NCI-H510A treated with DMSO at 0.1 percent for 48 hours (cell line): Measurements from ENCODE around the gene PRIMA1.
A peak's percentile ranks its signal among the peaks of the same experiment; 100 is the strongest.

ENCODE experiments used
- DNase-seq: peaks from one replicate; lab custom pipeline; 2025; lab: John Stamatoyannopoulos, UW

PRIMA1 gene

DNA sequence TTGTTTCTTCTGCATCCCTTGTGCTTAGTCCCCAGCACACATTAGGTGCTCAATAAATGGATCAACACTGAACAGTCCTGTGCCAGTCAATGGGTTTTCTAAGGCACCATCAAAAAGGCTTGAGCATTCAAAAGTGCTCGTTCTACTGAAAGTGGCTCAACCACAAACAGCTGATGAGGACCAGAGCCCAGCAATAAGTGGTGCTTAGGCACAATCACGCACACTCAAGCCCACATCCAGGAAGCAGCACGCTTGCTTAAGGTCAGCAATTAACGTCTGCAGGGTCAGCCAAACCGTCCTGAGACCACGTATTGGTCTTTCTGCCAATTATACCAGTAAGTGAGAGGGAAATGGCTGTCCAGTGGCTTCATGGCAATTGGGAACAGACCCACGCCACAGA lies 56.5 kb downstream of the PRIMA1 start:
- peak; percentile 18 for DNase-seq

DNA sequence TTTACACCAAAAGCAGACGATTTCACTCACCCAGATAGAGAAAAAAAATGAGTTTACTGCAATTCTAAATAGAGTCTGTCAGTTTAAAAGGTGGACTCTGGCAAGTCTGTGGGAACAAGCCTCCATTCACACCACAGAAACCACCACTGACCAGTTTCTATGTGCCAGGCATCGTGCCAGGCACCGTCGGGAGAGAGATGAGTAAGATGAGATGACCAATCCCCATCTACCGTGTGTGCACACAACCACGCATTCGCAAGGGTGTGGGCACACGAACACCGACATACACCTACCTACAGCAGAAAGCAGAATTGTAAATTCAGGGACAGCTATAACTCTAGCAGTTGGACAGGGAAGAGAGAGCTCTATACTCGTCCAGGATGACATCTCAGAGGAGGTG lies 58.3 kb downstream of the PRIMA1 start:
- DNase-seq = no peak

DNA sequence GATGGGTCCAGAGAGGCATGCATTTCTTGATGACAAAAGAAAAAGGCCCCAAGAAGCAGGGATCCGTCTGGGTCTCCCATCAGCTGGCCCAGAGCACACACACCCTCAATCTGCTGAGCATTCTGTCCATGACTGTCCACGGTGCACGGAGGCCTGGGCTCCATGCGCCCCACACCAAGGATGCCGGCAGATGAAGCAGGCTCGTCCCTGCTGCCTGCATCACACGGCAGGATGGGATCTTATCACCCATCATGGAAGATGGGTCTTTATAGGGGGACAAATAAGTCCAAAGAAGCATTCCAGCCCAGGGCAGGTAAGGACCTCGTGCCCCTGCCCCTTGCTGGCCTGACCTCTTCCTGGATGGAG lies 59.7 kb downstream of the PRIMA1 start:
- DNase-seq = no peak

DNA sequence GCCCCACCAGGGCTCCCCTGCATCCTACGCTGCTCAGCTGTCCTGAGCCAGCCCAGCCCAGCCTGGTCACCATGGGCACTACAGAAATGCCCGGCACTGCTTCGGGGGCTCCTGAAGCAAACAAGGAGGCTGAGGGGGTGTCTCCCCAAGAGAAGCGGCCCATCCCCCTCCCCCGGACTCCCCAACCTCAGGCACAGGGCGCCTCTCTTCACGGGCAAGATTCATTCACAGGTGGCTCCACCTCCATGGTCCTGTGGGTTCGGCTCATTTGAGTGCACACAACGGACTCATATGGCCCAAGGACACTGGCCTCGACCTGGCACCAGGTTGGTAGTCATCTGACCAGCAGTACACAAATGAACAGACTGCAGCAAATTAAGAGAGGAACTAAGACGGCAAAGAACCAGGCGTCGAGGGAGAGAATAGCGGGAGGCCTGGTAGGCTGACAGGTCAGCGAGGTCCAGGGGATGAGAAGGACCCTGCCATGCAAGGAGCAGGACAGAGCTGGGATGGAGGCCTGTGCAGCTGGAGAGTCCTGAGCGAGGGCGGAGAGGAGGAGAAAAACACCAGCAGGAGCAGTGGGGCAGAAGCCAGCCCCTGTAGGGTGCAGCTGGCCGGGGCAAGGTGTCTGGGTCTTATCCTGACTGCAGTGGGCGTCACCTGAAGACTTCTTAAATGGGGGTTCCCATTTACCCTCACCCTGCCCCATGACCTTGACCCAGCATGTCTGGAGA lies 60.2 kb downstream of the PRIMA1 start:
- DNase-seq = no peak

DNA sequence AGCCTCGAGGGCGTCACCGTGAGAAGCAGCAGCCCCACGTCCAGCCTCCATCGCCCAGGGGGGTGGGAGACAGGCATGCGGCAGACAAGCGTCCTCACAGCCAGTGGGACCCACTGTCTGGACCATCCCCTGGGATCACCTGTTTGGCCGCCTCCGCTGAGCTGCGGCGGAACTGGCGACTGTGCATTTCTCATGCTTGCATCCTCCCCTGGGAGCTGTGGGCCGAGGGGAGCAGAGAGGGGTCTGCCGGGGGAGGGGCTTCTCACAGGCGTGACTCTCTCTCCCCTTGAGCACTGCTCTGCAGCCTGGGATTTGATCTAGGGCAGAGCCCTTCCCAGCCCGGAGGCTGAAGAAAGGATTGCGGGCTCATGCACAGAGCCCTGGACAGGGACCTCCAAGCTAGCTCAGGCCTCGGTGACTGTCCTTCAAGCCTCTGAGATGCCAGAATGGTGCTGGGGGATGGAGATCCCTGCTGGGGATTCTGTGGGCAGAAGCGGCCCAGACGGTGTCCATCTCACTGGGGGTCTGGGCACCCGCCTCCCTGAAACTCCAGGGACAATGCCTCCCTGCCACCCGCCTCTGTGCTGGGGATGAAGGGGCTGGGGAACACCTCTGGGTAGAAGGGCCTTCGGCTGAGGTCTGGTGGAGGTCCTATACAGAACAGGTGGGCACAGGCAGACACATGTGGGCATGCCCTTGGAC lies 61.1 kb downstream of the PRIMA1 start:
- DNase-seq = no peak

DNA sequence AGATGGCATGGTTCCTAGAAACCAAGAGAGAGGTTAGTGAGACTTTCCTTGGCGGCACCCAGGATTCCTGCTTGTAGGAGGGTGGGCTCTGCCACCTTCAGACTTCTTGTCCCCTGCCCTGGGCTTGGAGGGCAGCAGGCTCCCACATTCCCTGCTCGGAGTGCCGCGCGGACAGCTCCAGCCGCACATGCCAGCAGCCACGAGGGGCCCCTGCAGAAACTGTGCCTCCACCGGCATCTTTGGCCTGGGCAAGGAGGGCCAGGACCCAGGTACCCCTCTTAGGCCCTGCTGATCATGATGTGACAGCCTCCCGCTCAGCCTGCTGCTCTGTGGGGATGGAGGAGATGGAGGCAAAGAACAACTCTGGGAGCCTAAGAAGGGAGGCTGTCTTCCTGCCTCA lies 62.3 kb downstream of the PRIMA1 start:
- DNase-seq = no peak

DNA sequence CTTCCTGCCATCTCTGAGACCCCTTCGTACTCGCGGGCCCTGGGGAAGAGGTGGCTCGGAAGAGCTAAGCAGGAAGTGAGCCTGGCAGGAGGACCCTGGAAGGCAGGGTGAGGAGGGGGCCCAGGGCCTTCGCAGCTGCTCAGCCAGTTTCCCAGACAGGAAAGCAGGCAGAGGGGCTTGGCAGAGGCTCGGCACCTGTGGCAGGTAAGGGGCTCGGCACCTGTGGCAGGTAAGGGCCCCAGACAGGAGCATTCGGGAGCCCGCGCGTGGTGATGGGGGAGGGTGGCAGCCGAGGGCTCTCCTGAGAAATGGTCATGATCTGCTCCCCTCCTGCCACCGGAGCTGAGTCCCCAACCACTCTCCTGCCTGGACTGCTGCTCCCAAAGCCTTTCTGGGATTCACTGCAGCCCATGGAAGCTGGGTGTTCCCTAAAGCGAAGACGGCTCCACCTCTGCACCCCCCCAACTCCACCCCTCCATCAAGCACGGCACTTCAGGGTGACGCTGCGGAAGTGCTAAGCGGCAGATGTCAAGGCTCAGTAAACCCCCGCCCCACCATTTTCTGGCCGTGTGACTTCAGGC lies 63.2 kb downstream of the PRIMA1 start:
- no peak for DNase-seq

DNA sequence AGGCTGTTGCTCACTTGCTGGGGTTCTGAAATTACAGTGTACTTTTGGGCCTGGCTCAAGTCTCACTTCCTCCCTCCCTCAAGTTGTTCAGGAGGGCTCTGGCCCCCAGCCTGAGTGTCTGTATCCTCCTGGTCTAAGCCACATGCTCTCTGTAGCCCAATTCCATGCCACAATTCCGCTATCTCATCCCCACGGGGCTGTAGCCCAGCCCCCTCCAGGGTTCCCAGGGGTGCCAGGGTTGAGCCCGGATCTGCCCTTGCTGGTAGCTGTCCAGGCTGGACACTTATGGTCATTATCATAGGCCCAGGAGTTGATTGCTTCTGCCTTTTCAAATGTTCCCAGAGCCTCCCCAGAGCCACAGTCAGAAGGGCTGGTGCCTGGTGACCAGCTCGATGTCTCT lies 65.3 kb downstream of the PRIMA1 start:
- no peak for DNase-seq

DNA sequence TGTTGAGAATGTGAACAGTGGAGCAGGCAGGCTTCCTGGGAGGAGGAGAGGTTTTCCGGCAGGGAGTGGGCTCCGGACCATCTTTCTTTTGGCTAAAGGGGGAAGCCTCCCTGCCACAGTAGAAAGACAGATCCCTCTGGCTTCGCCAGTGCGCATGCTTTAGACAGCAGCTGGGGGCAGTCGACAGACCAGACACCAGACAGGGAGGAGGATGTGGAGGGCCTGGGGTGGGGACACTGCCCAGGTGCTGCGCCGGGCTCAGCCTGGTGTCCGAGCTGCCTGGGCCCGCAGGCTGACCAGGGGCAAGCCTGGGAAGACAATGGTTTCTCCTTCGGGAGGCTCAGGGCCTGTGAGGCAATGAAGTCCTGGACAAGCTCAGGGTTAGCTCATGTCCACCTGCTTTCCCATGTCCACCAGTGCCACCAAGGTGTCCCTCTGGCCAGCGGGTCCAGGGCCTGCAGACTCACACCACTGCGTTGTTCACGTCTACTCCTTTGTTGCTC lies 67.3 kb downstream of the PRIMA1 start:
- no peak for DNase-seq

DNA sequence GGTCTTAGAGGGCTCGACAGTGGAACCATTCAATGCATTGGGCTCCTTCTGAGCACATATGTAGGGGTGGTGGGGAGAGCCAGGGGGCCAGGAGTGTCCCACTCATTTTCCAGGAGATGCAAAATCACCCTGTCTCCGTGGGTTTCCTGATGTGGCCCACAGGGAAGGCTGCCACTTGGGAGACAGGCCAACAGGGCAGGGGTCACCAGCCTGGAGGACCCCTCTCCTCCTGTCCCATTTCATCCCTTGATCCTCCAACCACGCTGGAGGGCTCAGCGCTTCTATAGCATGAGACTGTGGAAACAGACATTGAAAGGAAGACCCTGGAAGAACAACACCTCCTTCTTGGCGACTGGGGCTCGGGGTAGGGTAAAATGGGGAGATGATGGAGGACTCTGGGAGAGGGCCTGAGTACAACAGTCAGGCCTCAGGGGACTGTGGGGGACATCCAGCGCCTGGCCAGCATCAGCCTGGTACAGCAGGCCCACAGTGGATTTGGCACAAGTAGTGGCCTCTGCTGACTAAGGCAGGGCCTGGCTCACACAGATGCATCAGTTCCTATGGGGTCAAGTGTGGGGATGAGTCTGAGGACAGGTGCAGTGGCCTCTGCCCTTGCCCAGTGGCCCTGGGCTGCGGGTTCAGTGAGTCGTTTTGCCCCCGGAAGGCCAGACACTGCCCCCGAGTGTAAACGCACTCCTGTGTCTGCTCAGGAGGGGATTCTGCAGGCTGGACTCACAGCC lies 68.0 kb downstream of the PRIMA1 start:
- DNase-seq = no peak

DNA sequence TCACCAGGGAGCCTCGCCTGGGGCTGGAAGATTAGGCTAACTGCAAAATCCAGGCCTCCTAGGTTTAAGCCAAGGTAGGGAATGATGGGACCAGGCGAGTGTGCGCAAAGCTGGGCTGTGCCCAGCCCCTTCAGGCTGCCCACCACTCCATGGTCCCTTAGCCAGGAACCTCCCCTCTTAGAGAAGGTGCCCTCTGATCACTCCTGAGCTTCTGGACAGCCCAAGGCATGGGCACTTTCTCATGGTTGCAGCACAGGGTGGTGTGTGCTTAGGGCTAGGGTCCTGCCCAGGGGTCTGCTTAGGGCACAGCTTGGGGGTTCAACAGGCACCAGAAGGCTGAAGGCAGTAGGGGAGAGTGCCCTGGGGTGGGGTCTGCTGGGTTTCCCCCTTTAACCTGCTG lies 69.0 kb downstream of the PRIMA1 start:
- no peak for DNase-seq

DNA sequence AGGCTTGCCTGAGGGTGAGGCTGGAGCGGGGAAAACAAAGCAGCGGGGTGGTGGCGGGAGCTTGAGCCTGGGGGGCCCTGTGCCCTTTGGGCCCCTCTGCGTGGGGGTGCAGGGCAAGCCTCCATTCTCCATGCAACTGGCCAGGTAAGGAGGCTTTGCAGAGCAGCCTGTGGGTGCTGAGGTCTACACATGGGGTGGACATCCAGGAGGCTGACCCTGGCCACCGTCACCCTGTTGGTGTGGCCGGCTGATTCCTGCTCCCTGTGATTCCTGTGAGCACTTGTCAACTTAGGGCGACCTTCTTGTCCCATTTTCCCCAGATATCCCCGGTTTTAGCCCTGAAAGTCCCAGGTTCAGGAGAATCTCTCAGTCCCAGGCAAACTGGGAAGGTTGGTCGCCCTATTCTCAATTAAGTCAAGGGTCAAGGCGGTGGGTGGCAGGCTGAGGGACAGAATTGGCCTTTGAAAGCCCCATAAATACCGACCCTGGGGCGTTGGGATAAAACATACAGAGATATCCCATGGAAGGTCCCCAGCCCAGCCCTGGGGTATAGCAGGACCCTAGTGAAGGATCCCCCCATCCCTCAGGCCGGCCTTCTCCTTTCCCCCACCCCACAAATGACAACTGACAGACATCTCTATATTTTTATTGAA lies 70.5 kb downstream of the PRIMA1 start:
- DNase-seq = no peak

DNA sequence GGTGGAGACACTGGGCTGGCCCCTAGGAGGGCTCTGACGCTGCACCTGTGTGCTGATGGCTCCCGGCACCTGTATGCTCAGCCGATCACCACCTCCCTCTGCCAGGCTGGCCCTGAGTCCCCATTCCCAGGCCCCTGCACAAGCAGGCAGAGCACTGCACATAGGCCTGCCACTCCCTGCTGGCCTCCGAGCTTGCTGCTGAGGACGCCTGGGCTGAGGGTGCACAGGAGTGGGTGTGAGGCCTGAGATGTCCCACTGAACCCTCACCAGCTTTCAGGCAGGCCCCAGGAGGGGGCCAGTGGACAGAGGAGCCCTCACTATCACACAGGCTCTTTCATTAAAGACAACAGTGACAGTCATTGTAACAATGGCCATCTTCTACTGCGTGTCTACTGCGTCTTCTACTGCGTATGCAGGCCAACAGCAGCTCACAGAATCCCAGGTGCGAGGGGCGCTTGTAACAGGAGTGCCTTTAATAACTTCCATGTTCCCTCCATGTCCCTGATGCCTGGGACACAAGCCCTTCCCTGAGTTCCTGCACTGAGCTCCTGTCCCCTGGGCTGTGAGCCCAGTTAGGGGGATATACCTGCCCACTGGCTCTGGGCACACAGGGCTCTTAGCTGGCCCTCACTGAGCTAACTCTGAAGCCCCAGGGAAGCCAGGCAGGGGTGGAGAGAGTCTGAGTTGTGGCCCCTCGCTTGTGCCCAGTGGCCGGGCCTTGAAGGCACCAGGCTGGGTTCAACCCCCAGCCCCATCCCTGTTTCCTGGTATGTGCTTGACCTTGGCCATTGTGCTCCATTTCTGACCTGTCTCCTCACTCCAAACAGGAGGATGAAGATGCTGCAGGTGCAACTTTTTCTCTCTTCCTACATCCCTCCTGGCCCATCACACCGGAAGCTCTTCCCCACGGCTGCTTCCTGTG lies 71.3 kb downstream of the PRIMA1 start:
- DNase-seq = no peak

DNA sequence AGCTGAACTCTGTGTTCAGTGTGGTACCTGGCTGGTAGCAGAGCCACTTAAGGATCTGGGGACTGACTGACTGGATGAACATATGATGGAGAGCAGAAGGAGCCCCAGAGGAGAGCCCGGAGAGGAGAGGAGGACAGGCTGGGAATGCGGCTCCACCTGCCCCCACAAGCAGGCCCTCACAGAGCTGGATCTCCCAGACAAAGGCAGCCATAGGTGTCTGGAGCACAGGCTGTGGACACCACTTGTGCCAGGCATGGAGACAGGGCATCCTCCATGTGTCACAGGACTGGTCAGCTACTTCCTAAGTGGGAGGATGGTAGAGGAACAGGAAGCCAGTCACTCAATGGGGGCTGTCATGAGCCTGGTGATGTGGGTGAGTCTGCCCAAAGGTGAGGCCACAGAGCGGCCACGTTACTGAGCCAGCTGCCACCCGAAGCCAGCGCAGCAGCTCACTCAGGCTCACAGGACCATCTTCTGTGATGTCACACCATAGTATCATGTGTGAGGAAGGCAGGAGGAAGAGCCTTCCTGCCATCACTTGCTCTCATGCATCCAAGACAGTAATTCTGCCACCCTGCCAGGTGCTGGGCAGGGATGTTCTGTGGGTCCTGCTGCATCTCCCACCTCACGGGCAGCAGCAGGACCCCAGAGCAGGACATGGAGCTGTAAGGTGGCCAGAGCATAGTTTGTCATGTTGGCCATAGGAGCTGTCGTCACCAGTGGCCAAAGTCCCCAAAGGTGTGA lies 72.1 kb downstream of the PRIMA1 start:
- no peak for DNase-seq

DNA sequence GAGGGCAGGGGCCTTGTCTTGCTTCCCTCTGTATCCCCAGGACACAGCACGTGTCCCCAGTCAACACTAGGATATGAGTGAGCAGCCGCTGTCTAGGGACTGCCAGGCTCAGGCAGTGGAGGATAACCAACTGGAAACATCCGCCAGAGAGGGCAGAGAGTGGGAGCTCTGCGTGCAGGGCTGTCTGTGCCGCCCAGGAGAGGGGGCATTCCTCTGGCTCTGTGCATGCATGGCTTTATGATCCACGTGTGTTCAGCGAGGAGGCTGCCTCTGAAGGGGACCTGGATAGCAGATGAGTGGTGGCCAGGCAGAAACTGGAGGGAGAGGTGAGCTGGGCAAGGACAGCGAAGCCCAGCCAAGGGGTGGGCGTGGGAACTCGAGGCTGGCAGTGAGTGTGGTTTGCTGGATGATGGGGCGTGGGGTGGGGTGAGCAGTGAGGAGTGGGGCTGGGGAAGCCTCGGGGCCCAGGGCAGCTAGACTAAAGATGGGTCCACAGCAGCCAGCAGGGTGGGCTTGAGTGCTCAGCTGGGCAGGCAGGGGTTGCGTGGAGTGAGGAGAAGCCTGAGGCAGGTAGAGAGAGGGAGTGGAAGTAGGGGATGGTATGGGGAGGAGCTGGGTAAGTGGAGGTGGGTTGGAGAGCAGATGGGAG lies 72.9 kb downstream of the PRIMA1 start:
- no peak for DNase-seq

DNA sequence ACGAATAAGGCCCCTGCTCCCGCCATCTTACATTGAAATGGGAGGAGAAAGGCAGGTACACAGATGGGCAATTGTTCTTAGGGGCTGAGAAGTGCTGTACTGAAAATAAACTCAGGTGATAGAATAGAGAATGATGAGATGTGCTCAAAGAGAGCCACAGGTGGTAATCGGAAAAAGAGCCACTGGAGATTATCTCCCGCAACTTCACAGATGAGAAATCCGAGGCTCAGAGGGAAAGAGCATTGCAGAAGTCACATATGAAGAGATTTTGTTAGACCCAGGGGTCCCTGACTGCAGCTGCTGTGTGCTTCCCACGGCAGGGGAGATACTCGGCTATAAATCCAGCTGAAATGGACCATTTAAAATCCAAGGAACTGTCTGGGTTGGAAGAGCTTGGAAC lies 73.7 kb downstream of the PRIMA1 start:
- no peak for DNase-seq

DNA sequence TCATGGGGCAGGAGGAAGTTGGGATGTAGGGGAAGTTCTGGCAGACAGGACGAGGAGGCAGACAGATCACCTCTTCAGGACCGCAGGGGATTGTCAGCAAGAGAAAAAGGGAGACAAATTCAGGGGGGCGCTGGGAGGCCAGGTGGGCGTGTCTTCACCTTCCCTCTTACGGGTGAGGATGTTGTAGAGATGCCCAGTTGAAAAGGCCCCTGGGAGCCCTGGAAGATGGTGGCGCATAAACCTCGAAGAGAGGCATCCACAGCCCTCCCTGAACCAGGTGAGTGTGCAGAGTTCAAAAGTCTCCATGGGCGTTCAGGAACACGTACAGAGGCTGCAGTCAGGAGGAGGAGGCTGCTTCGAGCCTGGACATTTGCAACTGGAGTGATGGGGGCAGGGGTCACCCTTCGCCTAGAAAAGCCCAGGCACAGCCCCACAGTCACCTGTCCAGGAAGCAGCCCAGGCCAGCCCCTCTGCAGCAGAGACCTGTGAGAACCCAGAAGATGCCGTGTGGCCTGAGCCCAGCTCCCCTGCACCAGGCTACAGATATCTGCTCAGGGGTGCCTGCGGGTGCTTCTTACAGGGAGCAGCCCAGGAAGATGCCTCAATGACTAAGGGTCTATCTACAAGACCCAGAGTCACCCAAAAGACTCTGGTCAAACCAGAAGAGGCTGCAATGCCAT lies 74.4 kb downstream of the PRIMA1 start:
- DNase-seq = no peak

DNA sequence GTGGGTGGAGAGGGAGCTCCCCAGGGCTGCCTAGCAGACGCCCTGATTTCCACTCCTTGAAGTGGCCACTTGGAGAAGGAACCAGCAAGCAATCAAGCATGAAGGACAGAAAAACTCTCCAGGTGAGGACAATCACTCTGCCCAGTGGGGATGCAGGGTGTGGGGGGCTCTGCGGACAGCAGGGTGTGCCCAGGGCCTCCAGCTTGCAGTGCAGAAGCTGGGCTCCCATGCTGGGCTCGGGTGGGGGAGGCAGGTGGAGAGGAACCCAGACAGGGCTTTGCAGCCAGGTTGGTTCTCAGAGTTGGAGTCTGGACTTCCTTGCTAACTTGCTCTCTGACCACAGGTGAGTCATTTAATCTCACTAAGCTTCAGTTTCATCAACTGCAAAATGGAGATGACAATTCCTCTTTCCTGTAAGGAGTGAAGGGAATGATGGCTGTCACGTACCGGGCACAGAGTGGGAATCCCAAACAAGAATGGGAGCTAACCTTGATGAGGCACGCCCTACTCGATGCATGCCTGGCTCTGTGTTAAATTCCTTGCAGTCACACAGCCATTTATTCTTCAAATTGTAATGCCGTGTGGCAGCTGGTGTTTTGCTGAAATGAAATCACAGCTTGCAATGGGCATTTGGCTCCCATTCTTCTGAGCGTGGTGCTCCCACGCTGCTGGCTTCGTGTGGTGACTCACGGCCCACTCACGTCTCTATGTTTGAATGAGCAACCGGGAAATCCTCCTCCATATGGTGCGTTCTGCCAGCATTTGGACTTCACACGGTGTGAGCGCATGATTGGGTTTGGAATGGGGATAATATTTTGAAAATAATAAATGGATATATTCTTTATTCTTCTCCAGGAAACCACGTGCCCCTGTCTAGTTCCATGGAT lies 75.2 kb downstream of the PRIMA1 start:
- no peak for DNase-seq
